DND-41 (cell line): Measurements from ENCODE around the gene MEGF8.

Experiments
- ATAC-seq: fragments of 200-7000 bp; cut with Tn5 transposase; 3 replicates; pipeline ENCODE4 v1.9.1; 2021; ENCODE audit warnings: low read depth; ENCODE audit not compliant: insufficient read depth
- DNase-seq: peaks from one replicate; pipeline ENCODE4 v3.0.0-alpha.2; 2020
- H2AFZ ChIP-seq: 2 replicates; pipeline ENCODE4 v1.6.0; 2012; ENCODE audit warnings: low read depth, low read length
- H3K27ac ChIP-seq: 2 replicates; pipeline ENCODE4 v1.5.1; 2012; ENCODE audit warnings: low read length, inconsistent platforms
- H3K27me3 ChIP-seq: fragments of 200-600 bp; sonication (generic); 2 replicates; pipeline ENCODE4 v1.6.0; 2012; ENCODE audit warnings: low read length, mild to moderate bottlenecking, inconsistent platforms; ENCODE audit not compliant: insufficient read depth, poor library complexity
- H3K36me3 ChIP-seq: 2 replicates; pipeline ENCODE4 v1.5.1; 2012; ENCODE audit warnings: low read length, inconsistent platforms; ENCODE audit not compliant: insufficient read depth
- H3K4me1 ChIP-seq: 2 replicates; pipeline ENCODE4 v1.5.1; 2012; ENCODE audit warnings: mild to moderate bottlenecking, low read length; ENCODE audit not compliant: insufficient read depth
- H3K4me2 ChIP-seq: 2 replicates; pipeline ENCODE4 v1.6.0; 2012; ENCODE audit warnings: mild to moderate bottlenecking, moderate library complexity, low read length, inconsistent platforms; ENCODE audit not compliant: insufficient read depth
- H3K4me3 ChIP-seq, 2 experiments: fragments of 200-600 bp in 1 of 2; shearing (Covaris generic) in 1 of 2; 2 replicates each; pipeline ENCODE4 v1.5.1; 2012 to 2016; ENCODE audit warnings: inconsistent platforms in 2 of 2, low read length in 2 of 2, mild to moderate bottlenecking in 2 of 2, low read depth in 1 of 2, moderate library complexity in 1 of 2
- H3K79me2 ChIP-seq: 2 replicates; pipeline ENCODE4 v1.6.0; 2012; ENCODE audit warnings: low read length, inconsistent platforms; ENCODE audit not compliant: insufficient read depth
- H3K9ac ChIP-seq: 2 replicates; pipeline ENCODE4 v1.6.0; 2012; ENCODE audit warnings: low read depth, mild to moderate bottlenecking, inconsistent platforms, low read length, moderate library complexity
- H3K9me3 ChIP-seq: 2 replicates; pipeline ENCODE4 v1.5.1; 2012; ENCODE audit warnings: low read length, moderate library complexity, mild to moderate bottlenecking, inconsistent platforms; ENCODE audit not compliant: insufficient read depth, severe bottlenecking
- H4K20me1 ChIP-seq: 2 replicates; pipeline ENCODE4 v1.6.0; 2012; ENCODE audit warnings: low read length; ENCODE audit not compliant: insufficient read depth
- CTCF ChIP-seq: IDR thresholded peaks from 2 replicates; pipeline ENCODE4 v1.5.1; 2012; ENCODE audit warnings: borderline replicate concordance, low read length, moderate library complexity, mild to moderate bottlenecking; ENCODE audit not compliant: poor library complexity, severe bottlenecking; ENCODE audit errors: extremely low read depth
- EZH2 ChIP-seq: IDR thresholded peaks from 3 replicates; pipeline ENCODE4 v1.6.1; 2012; ENCODE audit warnings: borderline replicate concordance, low read depth, mild to moderate bottlenecking, moderate library complexity, low read length, inconsistent platforms; ENCODE audit not compliant: severe bottlenecking

The MEGF8 gene

DNA sequence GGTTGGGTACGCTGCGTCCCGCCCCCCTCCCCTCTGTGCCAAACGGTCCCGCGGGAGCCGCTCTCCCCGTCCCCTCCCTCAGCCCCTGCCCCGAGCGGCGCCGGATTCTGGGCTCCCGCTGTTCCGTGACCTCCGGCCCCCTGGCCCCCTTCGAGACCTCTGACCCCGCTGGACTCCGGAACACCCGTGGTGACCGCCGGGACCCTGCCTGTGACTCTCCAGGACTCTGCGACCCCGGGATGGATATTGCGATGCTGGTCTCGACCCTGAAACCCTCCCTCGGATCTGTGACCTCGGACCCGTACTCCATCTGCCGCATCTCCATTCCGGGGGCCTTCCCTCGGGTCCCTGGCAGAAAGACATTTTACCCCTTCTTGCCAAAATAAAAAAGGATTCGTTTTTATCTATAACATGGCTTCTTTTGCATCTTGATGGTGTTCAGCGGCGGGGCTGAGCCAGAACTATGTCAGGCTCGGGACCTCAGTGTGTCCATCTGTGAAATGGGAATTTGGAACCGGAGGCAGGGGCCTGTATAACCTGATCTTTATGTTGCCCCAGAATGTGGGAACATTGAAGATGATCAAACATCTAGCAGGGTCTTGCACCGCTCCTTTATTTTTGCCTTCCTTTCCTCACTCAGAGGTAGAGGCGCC lies 654 bp upstream of the MEGF8 start:
- ATAC-seq (no peak), DNase-seq (no peak)
- TF ChIP-seq EZH2 (no peak), CTCF (no peak)
- Histone ChIP-seq H3K4me1 (peaks cover 37% of the 10 kb centered on the region), H3K27me3 (no peaks in the 10 kb centered on the region), H3K36me3 (no peaks in the 10 kb centered on the region), H3K4me2 (peak overlapping the region; percentile 43), H4K20me1 (peaks cover 5% of the 10 kb centered on the region; the same call in 1 of the 2 replicates), H3K9ac (peak overlapping the region; percentile 34), H3K79me2 (peaks cover 28% of the 10 kb centered on the region), H2AFZ (peak overlapping the region; percentile 74), H3K9me3 (no peaks in the 10 kb centered on the region), H3K4me3 (peak overlapping the region in 1 of 2 experiments; percentile 99; a peak in 2 of 4 replicates), H3K27ac (peak overlapping the region; percentile 65)

DNA sequence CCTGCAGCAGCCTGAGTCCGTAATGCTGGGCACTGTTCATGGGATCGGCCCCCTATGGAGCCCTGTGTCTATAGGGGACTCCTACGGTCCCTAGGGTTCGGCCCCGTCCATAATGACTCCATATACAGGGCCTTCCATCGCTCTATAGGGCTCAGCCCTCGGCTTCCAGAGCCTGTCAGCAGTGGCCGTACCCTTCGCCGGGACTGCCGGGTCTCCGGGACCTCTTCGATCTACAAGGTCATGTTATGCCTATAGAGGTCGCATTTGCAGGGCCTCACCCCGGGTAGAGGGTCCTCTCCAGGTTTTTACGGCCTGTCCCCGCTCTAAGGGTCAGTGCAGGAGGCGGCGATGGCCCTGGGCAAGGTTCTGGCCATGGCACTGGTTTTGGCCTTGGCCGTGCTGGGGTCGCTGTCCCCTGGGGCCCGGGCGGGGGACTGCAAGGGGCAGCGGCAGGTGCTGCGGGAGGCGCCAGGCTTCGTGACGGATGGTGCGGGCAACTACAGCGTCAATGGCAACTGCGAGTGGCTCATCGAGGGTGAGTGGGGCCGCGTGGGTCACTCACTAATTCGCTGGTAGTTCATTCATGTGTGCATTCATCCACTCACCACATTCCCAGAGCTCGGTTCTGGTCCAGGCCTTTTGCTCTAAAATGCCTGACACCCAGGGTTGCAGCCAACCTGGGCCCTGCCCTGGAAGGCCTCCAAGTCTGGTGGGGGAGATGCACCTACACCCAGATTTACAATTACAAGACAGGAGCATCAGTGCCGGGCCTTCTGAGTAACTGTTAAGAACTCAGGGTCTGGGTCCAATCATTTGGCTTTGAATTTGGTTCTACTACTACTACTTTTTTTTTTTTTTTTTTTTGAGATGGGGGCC lies 699 bp downstream of the MEGF8 start:
- Histone ChIP-seq H3K79me2 (peaks cover 29% of the 10 kb centered on the region), H3K9ac (peak overlapping the region; percentile 89), H3K9me3 (no peaks in the 10 kb centered on the region), H4K20me1 (peaks cover 15% of the 10 kb centered on the region; the same call in 1 of the 2 replicates), H3K4me3 (peak overlapping the region; percentile 98 to 99), H3K4me1 (peaks cover 37% of the 10 kb centered on the region), H2AFZ (peak overlapping the region; percentile 87), H3K27me3 (no peaks in the 10 kb centered on the region), H3K4me2 (peak overlapping the region; percentile 97), H3K36me3 (no peaks in the 10 kb centered on the region), H3K27ac (peak overlapping the region; percentile 82)
- no peak for TF ChIP-seq EZH2
- peak; percentile 49 for TF ChIP-seq CTCF
- DNase-seq = peak; percentile 43
- ATAC-seq = peak; percentile 14

- no peaks in the 10 kb centered on the region for H3K27me3 ChIP-seq
- no peaks in the 10 kb centered on the region for H3K9me3 ChIP-seq
- no peak overlapping the region for H3K27ac ChIP-seq
- H3K9ac ChIP-seq = peak overlapping the region; percentile 89; the same call in 1 of the 2 replicates
- H3K4me1 ChIP-seq = peaks cover 37% of the 10 kb centered on the region
- peaks cover 18% of the 10 kb centered on the region; the same call in 1 of the 2 replicates for H4K20me1 ChIP-seq
- ATAC-seq = no peak
- DNase-seq = no peak
- no peaks in the 10 kb centered on the region for H3K36me3 ChIP-seq
- no peak overlapping the region for H2AFZ ChIP-seq
- TF ChIP-seq EZH2 (no peak), CTCF (no peak)
- peaks cover 32% of the 10 kb centered on the region for H3K79me2 ChIP-seq
- peak overlapping the region; percentile 97 for H3K4me2 ChIP-seq
- H3K4me3 ChIP-seq = peak overlapping the region in 1 of 2 experiments; percentile 99; a peak in 2 of 4 replicates
Measured at GRCh38 chr19:42326969-42327368, 1.5 kb downstream of the MEGF8 start.
